ENCODE measurements around the gene CYTH2.

GRCh38 chr19:48489608-48490216, 20.5 kb downstream of the CYTH2 start:
- TF ChIP-seq CTCF (IDR thresholded peaks at IDR 0.05) (peak; percentile 89 to 97 (median 94)), POLR2A (IDR thresholded peaks at IDR 0.05) (no peak)
